T-helper 2 cell treated with Interferon-gamma antibody and Interleukin-4, amounts not matched to agents 5 μg/mL and 100 μg/mL, for 36 hours (primary cell): ENCODE results near the gene CCDC88A.
A peak's percentile ranks its signal among the peaks of the same experiment; 100 is the strongest.
"Not testable (repeated sequence)": the region's sequence is repeated elsewhere in the genome, so short reads cannot be mapped to it uniquely, and the experiment has no call there.

Experiments
- DNase-seq: peaks from one replicate; pipeline ENCODE4 v3.0.0; 2021; ENCODE audit warnings: low spot score
- H3K27ac Mint-ChIP-seq: one replicate; pipeline ENCODE4 v1.8.0; 2021; ENCODE audit warnings: mild to moderate bottlenecking, mixed read lengths
- H3K27me3 Mint-ChIP-seq: one replicate; pipeline ENCODE4 v1.8.0; 2021; ENCODE audit warnings: low read depth, mixed read lengths
- H3K36me3 Mint-ChIP-seq: one replicate; pipeline ENCODE4 v1.8.0; 2021; ENCODE audit warnings: low read depth, mixed read lengths
- H3K4me1 Mint-ChIP-seq: one replicate; pipeline ENCODE4 v1.8.0; 2021; ENCODE audit warnings: low read depth, mixed read lengths
- H3K4me3 Mint-ChIP-seq: one replicate; pipeline ENCODE4 v1.8.0; 2022; ENCODE audit warnings: mild to moderate bottlenecking, moderate library complexity, mixed read lengths
- H3K9me3 Mint-ChIP-seq: one replicate; pipeline ENCODE4 v1.8.0; 2021; ENCODE audit warnings: mixed read lengths

CCDC88A gene

DNA sequence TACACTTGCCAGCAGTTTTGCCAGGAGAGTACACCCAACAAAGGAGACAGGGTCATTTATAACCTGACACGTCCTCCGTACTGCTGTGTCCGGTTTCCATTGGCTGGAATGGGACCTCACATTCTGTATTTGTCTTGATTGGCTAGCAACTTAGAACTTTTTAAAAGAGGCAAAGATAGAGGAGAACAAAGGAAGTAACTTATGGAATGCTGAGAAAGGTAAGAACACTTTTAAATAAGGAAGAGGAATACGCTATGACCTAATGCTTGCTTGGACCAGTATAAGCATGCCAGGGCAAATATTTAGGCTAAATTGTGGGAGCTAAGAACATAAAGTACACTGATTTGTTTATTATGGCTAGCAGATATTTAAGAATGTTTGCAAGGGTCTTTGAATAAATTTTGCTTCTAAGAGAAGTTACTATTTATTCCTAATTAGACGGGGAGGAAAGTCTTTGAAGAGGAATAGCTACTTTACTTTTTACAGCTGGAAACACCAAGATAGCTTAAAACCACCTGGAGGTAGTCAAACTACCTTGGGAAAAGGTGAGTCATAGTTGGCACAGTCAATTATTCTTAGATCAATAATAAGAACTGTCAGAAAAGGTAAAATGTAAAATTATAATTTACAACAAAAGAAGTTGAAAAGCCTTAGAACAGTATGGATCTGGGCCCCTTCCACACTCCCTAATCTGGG lies 138.7 kb downstream of the CCDC88A start:
- H3K9me3 Mint-ChIP-seq, H3K27me3 Mint-ChIP-seq, H3K36me3 Mint-ChIP-seq, DNase-seq: not testable (repeated sequence)
- peak overlapping the region; percentile 68 for H3K27ac Mint-ChIP-seq
- H3K4me3 Mint-ChIP-seq, result peak overlapping the region; percentile 52
- peaks cover 21% of the 10 kb centered on the region for H3K4me1 Mint-ChIP-seq

DNA sequence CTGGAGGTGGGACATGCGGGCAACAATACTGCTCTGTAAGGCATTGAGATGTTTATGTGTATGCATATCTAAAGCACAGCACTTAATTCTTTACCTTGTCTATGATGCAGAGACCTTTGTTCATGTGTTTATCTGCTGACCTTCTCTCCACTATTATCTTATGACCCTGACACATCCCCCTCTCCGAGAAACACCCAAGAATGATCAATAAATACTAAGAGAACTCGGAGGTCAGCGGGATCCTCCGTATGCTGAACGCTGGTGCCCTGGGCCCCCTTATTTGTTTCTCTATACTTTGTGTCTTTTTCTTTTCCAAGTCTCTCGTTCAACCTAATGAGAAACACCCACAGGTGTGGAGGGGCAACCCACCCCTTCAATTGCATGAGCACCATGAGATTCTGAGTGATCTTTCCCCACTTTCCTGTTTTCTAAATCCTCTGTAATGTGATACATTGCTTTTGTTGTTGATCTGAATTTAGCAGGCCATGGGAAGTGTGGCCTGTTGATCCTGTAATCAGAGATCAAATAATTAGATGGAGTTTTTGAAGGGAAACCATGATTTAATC lies 139.7 kb downstream of the CCDC88A start:
- not testable (repeated sequence) for H3K9me3 Mint-ChIP-seq, H3K27ac Mint-ChIP-seq, H3K27me3 Mint-ChIP-seq, H3K4me3 Mint-ChIP-seq, H3K36me3 Mint-ChIP-seq, DNase-seq
- peaks cover 21% of the 10 kb centered on the region for H3K4me1 Mint-ChIP-seq

DNA sequence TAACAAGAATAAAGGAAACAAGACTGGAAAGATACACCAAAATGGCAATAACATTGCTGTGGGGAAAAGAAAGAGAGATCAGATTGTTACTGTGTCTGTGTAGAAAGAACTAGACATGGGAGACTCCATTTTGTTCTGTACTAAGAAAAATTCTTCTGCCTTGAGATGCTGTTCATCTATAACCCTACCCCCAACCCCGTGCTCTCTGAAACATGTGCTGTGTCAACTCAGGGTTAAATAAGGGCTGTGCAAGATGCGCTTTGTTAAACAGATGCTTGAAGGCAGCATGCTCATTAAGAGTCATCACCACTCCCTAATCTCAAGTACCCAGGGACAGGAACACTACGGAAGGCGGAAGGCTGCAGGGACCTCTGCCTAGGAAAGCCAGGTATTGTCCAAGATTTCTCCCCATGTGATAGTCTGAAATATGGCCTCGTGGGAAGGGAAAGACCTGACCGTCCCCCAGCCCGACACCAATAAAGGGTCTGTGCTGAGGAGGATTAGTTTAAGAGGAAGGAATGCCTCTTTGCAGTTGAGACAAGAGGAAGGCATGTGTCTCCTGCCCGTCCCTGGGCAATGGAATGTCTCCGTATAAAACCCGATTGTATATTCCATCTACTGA lies 140.3 kb downstream of the CCDC88A start:
- peaks cover 21% of the 10 kb centered on the region for H3K4me1 Mint-ChIP-seq
- H3K4me3 Mint-ChIP-seq, H3K27ac Mint-ChIP-seq, H3K27me3 Mint-ChIP-seq, H3K9me3 Mint-ChIP-seq, DNase-seq, H3K36me3 Mint-ChIP-seq: not testable (repeated sequence)

DNA sequence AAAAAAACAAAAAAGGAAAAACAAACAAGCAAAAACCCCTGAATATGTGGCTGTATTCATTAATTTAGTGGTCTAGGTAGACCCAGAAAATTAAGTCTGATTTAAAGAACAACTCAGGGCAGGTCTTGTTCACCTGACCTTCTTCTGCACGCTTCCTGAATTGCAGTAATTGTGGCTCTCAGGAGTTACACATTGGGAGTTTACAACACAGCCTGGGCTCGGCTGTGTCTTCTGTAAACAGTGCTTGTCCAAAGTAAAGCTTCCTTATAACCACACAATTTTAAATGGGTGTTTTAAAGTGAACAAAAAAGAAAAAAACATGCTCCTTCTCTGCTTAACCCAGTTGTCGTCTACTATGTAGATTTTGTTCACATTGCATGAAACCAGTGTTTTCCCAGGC lies 142.3 kb downstream of the CCDC88A start:
- Mint-ChIP-seq H3K27me3 (peaks cover 8% of the 10 kb centered on the region), H3K4me1 (peaks cover 7% of the 10 kb centered on the region), H3K4me3 (no peak overlapping the region)

DNA sequence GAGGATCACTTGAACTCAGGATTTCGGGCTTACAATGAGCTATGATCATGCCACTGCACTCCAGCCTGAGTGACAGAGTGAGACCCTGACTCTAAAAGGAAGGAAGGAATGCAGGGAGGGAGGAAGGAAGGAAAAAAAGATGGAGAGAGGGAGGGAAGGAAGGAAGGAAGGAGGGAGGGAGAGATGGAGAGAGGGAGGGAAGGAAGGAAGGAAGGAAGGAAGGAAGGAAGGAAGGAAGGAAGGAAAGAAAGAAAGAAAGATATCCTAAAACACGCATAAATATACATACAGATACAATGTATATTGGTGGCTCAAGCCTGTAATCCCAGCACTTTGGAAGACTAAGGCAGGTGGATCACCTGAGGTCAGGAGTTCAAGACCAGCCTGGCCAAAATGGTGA lies 145.3 kb downstream of the CCDC88A start:
- not testable (repeated sequence) for H3K4me3 Mint-ChIP-seq, H3K27ac Mint-ChIP-seq, H3K36me3 Mint-ChIP-seq, DNase-seq, H3K4me1 Mint-ChIP-seq, H3K9me3 Mint-ChIP-seq, H3K27me3 Mint-ChIP-seq

More for the DNA sequence above, 142.3 kb downstream of the CCDC88A start:
- Mint-ChIP-seq H3K36me3 (no peaks in the 10 kb centered on the region), H3K27ac (no peak overlapping the region), H3K9me3 (no peaks in the 10 kb centered on the region)
- no peak for DNase-seq

DNA sequence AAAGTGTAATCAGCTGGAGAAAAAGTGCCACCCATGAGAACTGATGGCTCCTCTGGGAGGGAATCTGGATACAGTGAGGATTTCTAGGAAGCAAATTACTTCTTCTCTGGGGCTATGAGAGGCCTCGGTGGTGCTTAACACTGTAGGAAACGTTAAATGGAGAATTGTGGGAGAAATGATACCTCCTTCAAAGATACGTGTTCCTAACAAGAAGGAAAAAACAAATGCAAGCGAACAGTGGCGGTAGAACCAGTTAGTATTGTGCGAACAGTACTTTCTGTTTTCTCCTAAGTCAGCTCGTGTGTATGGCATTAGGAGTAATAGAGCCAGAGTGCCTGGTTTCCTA lies 150.0 kb downstream of the CCDC88A start:
- no peaks in the 10 kb centered on the region for H3K9me3 Mint-ChIP-seq
- H3K4me1 Mint-ChIP-seq, result peaks cover 8% of the 10 kb centered on the region
- H3K27ac Mint-ChIP-seq, result peak overlapping the region; percentile 84
- H3K4me3 Mint-ChIP-seq, result peak overlapping the region; percentile 95
- peaks cover 2% of the 10 kb centered on the region for H3K27me3 Mint-ChIP-seq
- peaks cover 5% of the 10 kb centered on the region for H3K36me3 Mint-ChIP-seq
- DNase-seq, result no peak

DNA sequence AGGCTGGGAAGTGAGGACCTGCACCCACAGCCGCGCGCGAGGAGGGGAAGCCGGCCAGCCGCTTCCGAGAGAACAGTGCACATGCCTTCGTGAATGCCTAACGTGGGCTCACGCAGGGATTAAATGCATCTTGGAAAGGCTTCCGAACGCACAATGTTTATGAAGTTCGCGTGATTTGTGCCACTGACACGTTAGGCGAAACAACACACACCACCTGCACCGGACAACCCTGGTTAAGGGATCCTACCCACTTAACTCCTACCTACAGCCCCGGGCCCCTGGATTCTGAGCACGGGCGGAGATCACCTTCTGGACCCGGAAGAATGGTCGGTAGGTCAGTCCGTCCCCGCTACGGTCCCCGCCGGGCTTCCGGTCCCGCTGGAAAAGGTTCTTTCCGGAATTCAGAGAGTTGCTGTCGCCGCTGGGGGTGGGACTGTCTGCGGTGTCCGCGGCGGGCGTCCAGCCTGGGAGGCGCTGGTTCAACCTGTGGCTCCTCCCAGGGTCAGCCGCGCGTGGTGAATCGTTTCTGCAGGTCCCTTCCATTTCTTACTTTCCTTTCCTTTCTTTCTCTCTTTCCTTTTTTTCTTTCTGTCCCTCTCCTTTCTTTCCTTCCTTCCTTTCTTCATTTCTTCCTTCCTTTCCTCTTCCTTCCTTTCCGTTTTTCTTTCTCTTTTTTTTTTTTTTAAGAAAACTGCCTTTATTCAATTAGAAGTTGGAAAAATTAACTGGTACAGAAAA lies 150.6 kb downstream of the CCDC88A start, which contains the start of gene MTIF2:
MTIF2 (minus strand) TSS at position 325 of the 738 bp plus-strand sequence. CDS start 5,373 bp downstream, outside the sequence.
- peaks cover 8% of the 10 kb centered on the region for H3K4me1 Mint-ChIP-seq
- peak within 1 kb of the TSS; percentile 84 for H3K27ac Mint-ChIP-seq
- no peaks in the 10 kb centered on the region for H3K9me3 Mint-ChIP-seq
- peaks cover 8% of the 10 kb centered on the region for H3K36me3 Mint-ChIP-seq
- peak within 1 kb of the TSS; percentile 95 for H3K4me3 Mint-ChIP-seq
- DNase-seq, result peak; percentile 92
- no peaks in the 10 kb centered on the region for H3K27me3 Mint-ChIP-seq

DNA sequence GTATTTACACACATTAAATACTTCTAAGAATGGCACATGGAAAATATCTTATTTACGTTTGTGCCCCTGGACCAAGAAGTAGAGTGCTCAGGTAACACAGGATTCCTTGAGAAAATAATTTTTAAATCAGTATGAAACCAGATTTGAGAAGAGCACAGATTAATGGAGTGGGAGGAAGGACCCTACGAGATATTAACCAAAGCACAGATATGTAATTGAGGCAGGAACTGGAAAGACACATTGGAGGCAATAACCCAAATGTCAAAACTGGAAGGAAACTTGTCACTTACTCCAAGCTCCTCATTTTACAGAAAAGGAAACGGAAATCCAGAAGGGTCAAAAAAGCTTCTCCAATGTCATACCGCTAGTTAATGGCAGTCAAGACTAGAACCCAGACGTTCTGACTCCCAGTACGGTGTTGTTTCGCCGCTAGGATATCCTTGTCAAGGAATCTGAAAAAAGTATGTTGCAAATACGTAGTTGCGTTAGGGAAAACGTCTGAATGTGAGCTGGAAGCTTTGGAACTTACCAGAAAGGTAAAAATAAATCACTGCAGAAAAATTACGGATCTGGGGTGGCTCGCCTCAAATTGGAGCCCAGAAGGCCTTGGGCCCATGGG lies 151.3 kb downstream of the CCDC88A start:
- peak overlapping the region; percentile 95 for H3K4me3 Mint-ChIP-seq
- no peaks in the 10 kb centered on the region for H3K9me3 Mint-ChIP-seq
- peaks cover 10% of the 10 kb centered on the region for H3K36me3 Mint-ChIP-seq
- H3K4me1 Mint-ChIP-seq, result peaks cover 8% of the 10 kb centered on the region
- DNase-seq, result no peak
- no peaks in the 10 kb centered on the region for H3K27me3 Mint-ChIP-seq
- peak overlapping the region; percentile 84 for H3K27ac Mint-ChIP-seq

DNA sequence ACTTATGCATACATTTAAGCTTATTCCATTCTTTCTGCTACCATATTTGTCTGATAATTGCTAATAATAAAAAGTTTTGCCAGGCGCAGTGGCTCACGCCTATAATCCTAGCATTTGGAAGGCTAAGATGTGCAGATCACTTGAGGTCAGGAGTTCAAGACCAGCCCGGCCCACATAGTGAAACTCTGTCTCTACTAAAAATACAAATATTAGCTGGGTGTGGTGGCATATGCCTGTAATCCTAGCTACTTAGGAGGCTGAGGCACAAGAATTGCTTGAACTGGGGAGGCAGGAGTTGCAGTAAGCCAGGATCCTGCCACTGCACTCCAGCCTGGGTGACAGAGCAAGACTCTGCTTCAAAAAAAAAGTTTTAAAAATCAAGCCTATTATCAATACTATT lies 160.1 kb downstream of the CCDC88A start:
- H3K36me3 Mint-ChIP-seq, result peaks cover 14% of the 10 kb centered on the region
- H3K27ac Mint-ChIP-seq, H3K9me3 Mint-ChIP-seq, H3K27me3 Mint-ChIP-seq, H3K4me3 Mint-ChIP-seq, DNase-seq, H3K4me1 Mint-ChIP-seq: not testable (repeated sequence)

DNA sequence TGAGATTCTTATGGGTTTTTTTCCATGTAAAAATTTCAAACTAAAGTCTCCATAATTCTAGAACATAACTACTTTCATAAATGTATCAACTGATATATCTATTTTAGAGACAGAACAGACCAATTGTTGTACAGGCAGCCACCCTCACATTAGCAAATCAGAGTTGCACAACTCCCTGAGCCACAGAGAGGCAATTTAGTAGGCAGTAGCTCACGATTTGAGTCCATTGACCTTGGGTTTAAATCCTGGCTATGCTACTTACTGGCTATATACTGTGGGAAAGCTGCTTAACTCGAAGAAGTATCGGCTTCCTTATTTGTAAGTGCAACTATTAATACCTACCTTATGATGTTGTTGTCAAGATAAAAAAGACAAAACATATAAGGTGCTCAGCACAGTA lies 166.8 kb downstream of the CCDC88A start:
- no peak for DNase-seq
- Mint-ChIP-seq H3K27ac (no peak overlapping the region), H3K9me3 (no peaks in the 10 kb centered on the region), H3K4me3 (no peak overlapping the region), H3K27me3 (no peaks in the 10 kb centered on the region), H3K4me1 (no peaks in the 10 kb centered on the region), H3K36me3 (peaks cover 26% of the 10 kb centered on the region)

DNA sequence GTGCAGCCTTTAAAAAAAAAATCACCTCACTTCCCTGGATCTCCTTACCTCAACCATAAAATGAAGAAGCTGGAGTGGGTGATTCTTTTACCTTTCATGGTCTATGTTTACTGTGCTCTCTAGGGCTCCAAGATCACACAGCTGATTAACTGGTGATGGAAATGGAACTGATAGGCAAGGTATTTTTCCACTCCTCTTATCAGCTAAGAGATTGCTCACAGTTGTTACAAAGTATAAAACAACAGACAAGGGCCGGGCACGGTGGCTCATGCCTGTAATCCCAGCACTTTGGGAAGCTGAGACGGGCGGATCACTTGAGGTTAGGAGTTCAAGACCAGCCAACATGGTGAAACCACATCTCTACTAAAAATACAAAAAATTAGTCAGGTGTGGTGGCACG lies 172.6 kb downstream of the CCDC88A start:
- DNase-seq, result no peak
- Mint-ChIP-seq H3K9me3 (no peaks in the 10 kb centered on the region), H3K27me3 (no peaks in the 10 kb centered on the region), H3K4me3 (no peak overlapping the region), H3K36me3 (peaks cover 30% of the 10 kb centered on the region), H3K27ac (no peak overlapping the region), H3K4me1 (no peaks in the 10 kb centered on the region)

DNA sequence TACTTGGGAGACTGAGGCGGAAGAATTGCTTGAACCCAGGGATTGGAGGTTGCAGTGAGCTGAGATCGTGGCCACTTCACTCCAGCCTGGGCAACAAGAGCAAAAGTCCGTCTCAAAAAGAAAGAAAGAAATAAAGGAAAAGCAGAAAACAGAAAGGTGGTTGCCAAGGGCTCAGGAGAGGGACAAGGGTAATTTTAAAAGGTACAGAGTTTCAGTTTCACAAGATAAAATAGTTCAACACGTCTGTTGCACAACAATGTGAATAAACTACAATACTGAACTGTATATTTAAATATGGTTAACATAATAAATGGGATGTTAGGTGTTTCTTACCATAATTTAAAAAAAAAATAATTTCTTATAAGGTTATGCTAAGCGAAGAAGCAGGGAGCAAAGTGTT lies 174.2 kb downstream of the CCDC88A start:
- no peak overlapping the region for H3K4me3 Mint-ChIP-seq
- H3K36me3 Mint-ChIP-seq, result peaks cover 26% of the 10 kb centered on the region
- no peak overlapping the region for H3K27ac Mint-ChIP-seq
- no peaks in the 10 kb centered on the region for H3K27me3 Mint-ChIP-seq
- no peak for DNase-seq
- no peaks in the 10 kb centered on the region for H3K9me3 Mint-ChIP-seq
- H3K4me1 Mint-ChIP-seq, result no peaks in the 10 kb centered on the region

DNA sequence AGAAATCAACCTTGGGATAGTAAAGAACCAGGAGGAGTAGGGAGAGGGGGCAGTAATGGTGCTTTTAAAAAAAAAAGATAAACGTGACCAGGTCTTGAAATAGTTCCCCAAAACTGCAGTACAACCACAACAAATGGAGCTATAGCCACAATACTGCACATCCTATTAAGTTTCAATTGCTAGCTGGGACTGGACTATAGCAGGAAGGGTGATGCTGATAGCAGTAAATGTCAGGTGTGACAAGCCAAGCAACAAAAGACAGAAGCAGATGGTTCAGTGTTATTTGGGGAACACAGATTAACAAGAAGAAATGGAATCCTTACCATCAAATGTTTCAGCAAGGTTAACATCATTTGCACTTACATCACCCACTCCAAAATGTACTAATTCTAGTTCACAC lies 177.0 kb downstream of the CCDC88A start:
- H3K27me3 Mint-ChIP-seq, result no peaks in the 10 kb centered on the region
- DNase-seq, result no peak
- no peaks in the 10 kb centered on the region for H3K9me3 Mint-ChIP-seq
- H3K4me3 Mint-ChIP-seq, result no peak overlapping the region
- peaks cover 22% of the 10 kb centered on the region for H3K36me3 Mint-ChIP-seq
- no peak overlapping the region for H3K27ac Mint-ChIP-seq
- H3K4me1 Mint-ChIP-seq, result no peaks in the 10 kb centered on the region

DNA sequence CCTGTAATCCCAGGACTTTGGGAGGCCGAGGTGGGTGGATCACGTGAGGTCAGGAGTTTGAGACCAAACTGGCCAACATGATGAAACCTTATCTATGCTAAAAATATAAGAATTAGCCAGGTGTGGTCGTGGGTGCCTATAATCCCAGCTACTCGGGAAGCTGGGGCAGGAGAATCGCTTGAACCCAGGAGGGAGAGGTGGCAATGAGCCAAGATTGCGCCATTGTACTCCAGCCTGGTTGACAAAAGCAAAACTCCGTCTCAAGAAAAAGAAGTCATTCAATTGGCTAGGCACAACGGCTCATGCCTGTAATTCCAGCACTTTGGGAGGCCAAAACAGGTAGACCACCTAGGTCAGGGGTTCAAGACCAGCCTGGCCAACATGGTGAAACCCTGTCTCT lies 178.1 kb downstream of the CCDC88A start:
- DNase-seq, H3K9me3 Mint-ChIP-seq, H3K4me3 Mint-ChIP-seq, H3K4me1 Mint-ChIP-seq, H3K27ac Mint-ChIP-seq, H3K27me3 Mint-ChIP-seq: not testable (repeated sequence)
- peaks cover 26% of the 10 kb centered on the region for H3K36me3 Mint-ChIP-seq
